ENCODE data around the gene RRAGB.

- TF ChIP-seq CTCF (IDR thresholded peaks at IDR 0.05), result no peak
- no peak for TF ChIP-seq EZH2 (IDR thresholded peaks at IDR 0.05)
- no peak for TF ChIP-seq EZH2phosphoT487 (IDR thresholded peaks at IDR 0.05)
These were observed 25.1 kb downstream of the RRAGB start for GRCh38 chrX:55742649-55743048.
